Erythroblast (primary cell): Measurements from ENCODE around the gene ADISSP.

Experiments used
- GATA1 ChIP-seq: IDR thresholded peaks from 2 replicates; pipeline ENCODE4 v1.6.1; 2011; ENCODE audit warnings: low read depth, mild to moderate bottlenecking, control low read depth, low read length, moderate library complexity
- POLR2A ChIP-seq: IDR thresholded peaks from 2 replicates; pipeline ENCODE4 v1.6.1; 2011; ENCODE audit warnings: mild to moderate bottlenecking, low read length

DNA sequence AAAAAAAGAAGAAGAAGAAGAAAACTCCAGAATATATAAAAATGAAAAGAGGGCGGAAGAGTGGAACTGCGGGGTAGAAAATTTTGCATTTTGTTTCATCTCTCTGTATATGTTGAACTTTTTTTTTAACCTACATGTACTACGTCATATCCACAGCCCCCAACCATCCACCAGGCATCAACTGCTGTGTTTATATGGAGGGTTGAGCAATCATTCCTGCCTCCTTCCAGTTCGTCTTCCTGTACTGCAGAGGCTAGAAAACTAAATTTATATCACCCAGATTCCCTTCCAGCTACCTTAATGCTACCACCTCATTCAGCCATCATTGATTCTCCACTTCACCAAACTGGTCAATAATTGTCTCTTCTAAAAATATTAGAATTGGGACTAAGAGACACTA lies 45.6 kb downstream of the ADISSP start:
- TF ChIP-seq POLR2A (no peak), GATA1 (no peak)
